HG03439 (cell line): ENCODE results near the gene HTATSF1.

Experiments
- ATAC-seq: cut with Tn5 transposase; IDR thresholded peaks from one replicate; pipeline ENCODE4 v1.9.1; 2021; ENCODE audit warnings: mild to moderate bottlenecking, moderate library complexity; ENCODE audit not compliant: unreplicated experiment

The HTATSF1 gene

GRCh38 chrX:136496186-136496763 is 1.1 kb upstream of the HTATSF1 start:
- no peak for ATAC-seq

GRCh38 chrX:136496764-136497555 is 432 bp upstream of the HTATSF1 start:
- ATAC-seq: peak; percentile 83

- no peak for ATAC-seq
These were observed 21.7 kb downstream of the HTATSF1 start for GRCh38 chrX:136519069-136519468.

GRCh38 chrX:136523770-136524169 is 26.4 kb downstream of the HTATSF1 start:
- ATAC-seq: no peak

- ATAC-seq: no peak
These were observed 28.6 kb downstream of the HTATSF1 start for GRCh38 chrX:136525738-136526606.

- ATAC-seq: no peak
These were observed 31.4 kb downstream of the HTATSF1 start for GRCh38 chrX:136528645-136529315.

GRCh38 chrX:136529795-136530194 is 32.4 kb downstream of the HTATSF1 start:
- ATAC-seq: no peak

- no peak for ATAC-seq
These were observed 34.6 kb downstream of the HTATSF1 start, which contains the start of gene VGLL1 for GRCh38 chrX:136531951-136532350. Gene VGLL1 (plus strand): TSS chrX:136532215. CDS start chrX:136536021, 3,806 bp downstream.

GRCh38 chrX:136534131-136534530 is 36.7 kb downstream of the HTATSF1 start:
- ATAC-seq: no peak

- ATAC-seq: no peak
These were observed 41.4 kb downstream of the HTATSF1 start for GRCh38 chrX:136538811-136539210.

GRCh38 chrX:136540226-136540625 is 42.8 kb downstream of the HTATSF1 start:
- ATAC-seq: no peak

GRCh38 chrX:136541294-136541693 is 43.9 kb downstream of the HTATSF1 start:
- ATAC-seq: no peak

- ATAC-seq: no peak
These were observed 44.9 kb downstream of the HTATSF1 start for GRCh38 chrX:136542281-136542680.

GRCh38 chrX:136546371-136546781 is 49.0 kb downstream of the HTATSF1 start:
- ATAC-seq: no peak

- ATAC-seq: no peak
These were observed 51.8 kb downstream of the HTATSF1 start for GRCh38 chrX:136549226-136549625.

- no peak for ATAC-seq
These were observed 54.0 kb downstream of the HTATSF1 start for GRCh38 chrX:136551410-136551809.

GRCh38 chrX:136555694-136556093 is 58.3 kb downstream of the HTATSF1 start:
- ATAC-seq: no peak
